Measurements from ENCODE around the gene CLEC2B. TPM values are rescaled to one million over a fixed set of nuclear protein-coding genes. Genes with fewer than 3 reads are reported as not detected.

CLEC2B gene
- total and polyA plus RNA-seq, 8 donors: 0.65 to 6.3 (median 1.6) TPM

DNA sequence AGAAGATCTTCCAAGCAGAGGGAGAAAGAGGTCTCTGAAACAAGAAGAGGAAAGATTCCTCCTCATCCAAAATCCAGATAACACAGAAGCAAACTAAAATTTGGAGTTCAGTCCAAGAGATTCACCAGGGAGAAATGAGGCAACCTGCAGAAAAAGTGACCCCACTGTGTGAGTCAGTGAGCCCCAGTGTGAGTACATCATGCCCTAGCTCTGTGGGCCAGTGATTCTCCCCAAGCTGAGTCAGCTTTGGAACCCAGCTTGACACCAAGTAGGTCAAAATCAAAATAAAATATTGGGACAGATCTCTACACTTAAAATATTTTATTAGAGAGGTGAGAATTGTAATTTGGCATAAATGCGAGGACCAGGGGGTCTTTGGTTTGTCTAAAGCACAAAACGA lies 17.2 kb downstream of the CLEC2B start:
- Histone ChIP-seq H3K27ac (no peak overlapping the region), H3K36me3 (no peaks in the 10 kb centered on the region), H3K4me1 (no peaks in the 10 kb centered on the region), H3K9me3 (no peaks in the 10 kb centered on the region), H3K4me3 (no peak overlapping the region), H3K27me3 (no peaks in the 10 kb centered on the region)
- intact Hi-C loops (cut with DNase I): no loop called here
- ATAC-seq: no peak
- no peak for FAIRE-seq
- DNase-seq: no peak
- TF ChIP-seq, protein P1, sequence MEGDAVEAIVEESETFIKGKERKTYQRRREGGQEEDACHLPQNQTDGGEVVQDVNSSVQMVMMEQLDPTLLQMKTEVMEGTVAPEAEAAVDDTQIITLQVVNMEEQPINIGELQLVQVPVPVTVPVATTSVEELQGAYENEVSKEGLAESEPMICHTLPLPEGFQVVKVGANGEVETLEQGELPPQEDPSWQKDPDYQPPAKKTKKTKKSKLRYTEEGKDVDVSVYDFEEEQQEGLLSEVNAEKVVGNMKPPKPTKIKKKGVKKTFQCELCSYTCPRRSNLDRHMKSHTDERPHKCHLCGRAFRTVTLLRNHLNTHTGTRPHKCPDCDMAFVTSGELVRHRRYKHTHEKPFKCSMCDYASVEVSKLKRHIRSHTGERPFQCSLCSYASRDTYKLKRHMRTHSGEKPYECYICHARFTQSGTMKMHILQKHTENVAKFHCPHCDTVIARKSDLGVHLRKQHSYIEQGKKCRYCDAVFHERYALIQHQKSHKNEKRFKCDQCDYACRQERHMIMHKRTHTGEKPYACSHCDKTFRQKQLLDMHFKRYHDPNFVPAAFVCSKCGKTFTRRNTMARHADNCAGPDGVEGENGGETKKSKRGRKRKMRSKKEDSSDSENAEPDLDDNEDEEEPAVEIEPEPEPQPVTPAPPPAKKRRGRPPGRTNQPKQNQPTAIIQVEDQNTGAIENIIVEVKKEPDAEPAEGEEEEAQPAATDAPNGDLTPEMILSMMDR (IDR thresholded peaks at IDR 0.05): no peak
- WGBS, 2 donors: 74 to 84% methylated on average over 2 of the region's 2 CpGs

DNA sequence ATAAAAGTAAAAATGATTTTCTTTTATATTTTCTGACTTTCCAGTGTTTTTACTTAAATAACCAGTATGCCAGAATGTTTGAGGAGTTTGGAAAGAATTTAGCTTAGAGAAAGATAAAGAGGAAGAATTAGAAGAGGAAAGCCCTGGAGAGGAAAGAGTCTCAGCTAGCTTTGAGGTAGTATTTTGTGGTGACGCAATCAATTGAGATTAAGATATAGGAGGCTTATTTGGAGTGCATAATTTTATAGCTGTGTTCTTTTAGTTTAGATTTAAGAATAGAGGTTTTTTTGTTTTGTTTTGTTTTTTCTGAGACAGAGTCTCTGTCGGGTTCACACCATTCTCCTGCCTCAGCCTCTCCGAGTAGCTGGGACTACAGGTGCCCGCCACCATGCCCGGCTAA lies 18.1 kb downstream of the CLEC2B start:
- DNase-seq (no peak), FAIRE-seq (no peak), ATAC-seq (no peak)
- Histone ChIP-seq H3K27ac (no peak overlapping the region), H3K27me3 (no peaks in the 10 kb centered on the region), H3K9me3 (no peaks in the 10 kb centered on the region), H3K4me3 (no peak overlapping the region), H3K36me3 (no peaks in the 10 kb centered on the region), H3K4me1 (no peaks in the 10 kb centered on the region)
- WGBS, 2 donors: 90 to 94% methylated on average over 3 to 5 of the region's 5 CpGs
- intact Hi-C loops (cut with DNase I): no loop called here
- TF ChIP-seq, protein P1 (IDR thresholded peaks at IDR 0.05): no peak

DNA sequence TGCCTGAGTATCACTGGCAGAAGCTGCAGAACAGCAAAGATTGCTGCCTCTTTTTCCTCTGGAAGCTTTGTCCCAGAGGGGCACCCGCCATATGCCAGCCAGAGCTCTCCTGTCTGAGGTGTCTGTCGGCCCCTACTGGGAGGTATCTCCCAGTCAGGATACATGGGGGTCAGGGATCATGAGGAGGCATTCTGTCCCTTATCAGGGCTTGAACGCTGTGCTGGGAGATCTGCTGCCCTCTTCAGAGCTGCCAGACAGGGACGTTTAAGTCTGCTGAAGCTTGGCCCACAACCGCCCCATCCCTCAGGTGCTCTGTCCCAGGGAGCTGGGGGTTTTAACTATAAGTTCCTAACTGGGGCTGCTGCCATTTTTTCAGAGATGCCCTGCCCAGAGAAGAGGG lies 20.3 kb downstream of the CLEC2B start:
- WGBS, 2 donors: 55 to 59% methylated on average over 5 of the region's 5 CpGs
- ATAC-seq (no peak), FAIRE-seq (no peak), DNase-seq (no peak)
- H3K9me3 ChIP-seq: no peaks in the 10 kb centered on the region
- H3K4me1 ChIP-seq: no peaks in the 10 kb centered on the region
- H3K36me3 ChIP-seq: no peaks in the 10 kb centered on the region
- TF ChIP-seq, protein P1 (IDR thresholded peaks at IDR 0.05): no peak
- intact Hi-C loops (cut with DNase I): no loop called here
- H3K27me3 ChIP-seq: no peaks in the 10 kb centered on the region
- H3K27ac ChIP-seq: no peak overlapping the region
- H3K4me3 ChIP-seq: no peak overlapping the region

DNA sequence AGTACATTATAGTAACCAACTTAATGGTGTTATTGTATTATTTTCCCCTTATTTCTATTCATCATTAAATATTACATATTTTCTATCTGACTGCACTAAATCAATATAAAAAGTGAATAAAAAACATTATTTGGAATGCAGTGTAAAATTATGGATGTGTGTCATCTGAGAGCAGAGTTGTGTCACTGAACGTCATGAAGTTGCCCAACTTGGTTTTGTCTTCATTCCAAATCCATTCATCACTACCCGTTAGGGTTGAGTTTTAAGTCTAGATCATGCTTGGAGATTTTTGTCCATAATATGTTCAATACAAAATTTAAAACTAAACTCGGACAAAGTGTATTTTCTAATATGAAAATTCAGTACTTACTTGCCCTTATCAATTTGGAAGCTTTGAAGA lies 25.7 kb downstream of the CLEC2B start:
- no peaks in the 10 kb centered on the region for H3K27me3 ChIP-seq
- WGBS, 2 donors: 38 to 59% methylated on average over 3 of the region's 3 CpGs
- DNase-seq (no peak), FAIRE-seq (no peak), ATAC-seq (no peak)
- no peak overlapping the region for H3K27ac ChIP-seq
- no peaks in the 10 kb centered on the region for H3K36me3 ChIP-seq
- intact Hi-C loops (cut with DNase I): no loop called here
- H3K4me1 ChIP-seq: no peaks in the 10 kb centered on the region
- TF ChIP-seq, protein P1 (IDR thresholded peaks at IDR 0.05): no peak
- H3K4me3 ChIP-seq: no peak overlapping the region
- H3K9me3 ChIP-seq: no peaks in the 10 kb centered on the region

DNA sequence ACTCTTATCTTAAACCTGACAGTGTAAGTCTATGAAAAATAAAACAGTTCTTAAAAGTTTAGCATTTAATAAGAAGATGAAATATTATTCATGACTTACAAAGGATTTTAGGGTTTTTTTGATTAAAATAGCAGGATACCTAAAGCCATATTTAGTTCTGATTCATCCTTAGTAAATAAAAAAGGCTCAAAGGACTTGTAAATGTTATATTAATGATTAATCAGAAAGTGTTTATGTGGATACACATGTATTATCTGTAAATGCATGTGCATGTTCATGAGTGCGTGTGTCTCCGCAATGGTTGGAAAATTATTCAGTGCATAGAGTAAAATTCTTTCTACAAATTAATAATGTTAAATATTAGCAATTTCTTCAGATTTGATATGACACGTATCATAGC lies 37.4 kb downstream of the CLEC2B start:
- intact Hi-C loops (cut with DNase I): no loop called here
- no peak for ATAC-seq
- TF ChIP-seq, protein P1 (IDR thresholded peaks at IDR 0.05): no peak
- DNase-seq: no peak
- 45 to 52% methylated on average over 3 of the region's 3 CpGs for WGBS, 2 donors
- Histone ChIP-seq H3K4me3 (no peak overlapping the region), H3K27me3 (no peaks in the 10 kb centered on the region), H3K36me3 (no peaks in the 10 kb centered on the region), H3K27ac (no peak overlapping the region), H3K4me1 (no peaks in the 10 kb centered on the region), H3K9me3 (no peaks in the 10 kb centered on the region)
- FAIRE-seq: no peak
